ENCODE data around the gene RENBP.

Gene RENBP

DNA sequence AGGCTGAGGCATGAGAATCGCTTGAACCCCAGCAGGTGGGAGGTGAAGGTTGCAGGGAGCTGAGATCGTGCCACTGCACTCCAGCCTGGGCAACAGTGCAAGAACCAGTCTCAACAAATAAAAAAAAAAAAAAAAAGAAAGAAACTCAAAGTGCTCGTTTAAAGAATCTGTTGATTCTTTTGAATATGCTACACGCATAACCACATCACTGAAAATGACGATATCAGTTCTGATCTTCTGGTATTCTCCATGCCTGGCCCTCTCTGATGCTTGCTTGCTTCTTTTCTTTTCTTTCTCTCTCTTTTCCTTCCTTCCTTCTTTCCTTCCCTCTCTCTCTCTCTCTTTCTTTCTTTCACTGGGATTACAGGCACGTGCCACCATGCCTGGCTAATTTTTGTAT lies 32.6 kb downstream of the RENBP start:
- DNase-seq = no peak

DNA sequence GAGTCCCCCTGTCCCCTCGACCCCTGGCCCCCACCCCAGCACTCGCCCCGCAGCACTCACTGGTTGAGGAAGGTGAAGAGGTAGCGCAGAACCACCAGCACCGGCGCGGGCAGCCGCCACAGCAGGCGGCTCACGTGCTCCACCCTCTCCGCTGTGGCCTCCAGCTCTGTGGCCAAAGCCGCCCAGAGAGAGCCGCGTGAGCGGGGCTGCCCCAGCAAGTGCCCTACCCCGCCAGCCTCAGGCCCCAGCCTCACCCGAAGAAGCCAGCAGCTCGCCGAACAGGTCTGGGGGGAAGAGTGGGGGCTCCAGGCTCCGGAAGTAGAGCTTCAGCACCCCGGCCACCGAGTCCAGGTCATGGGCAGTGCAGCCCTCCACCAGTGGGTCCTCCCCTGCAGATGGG lies 34.0 kb downstream of the RENBP start:
- DNase-seq = no peak

GRCh38 chrX:153909980-153910360 lies 34.5 kb downstream of the RENBP start:
- no peak for DNase-seq

GRCh38 chrX:153909024-153909979 lies 35.1 kb downstream of the RENBP start:
- DNase-seq = no peak

- DNase-seq = no peak
Observed at GRCh38 chrX:153908219-153908860, 36.1 kb downstream of the RENBP start.

DNA sequence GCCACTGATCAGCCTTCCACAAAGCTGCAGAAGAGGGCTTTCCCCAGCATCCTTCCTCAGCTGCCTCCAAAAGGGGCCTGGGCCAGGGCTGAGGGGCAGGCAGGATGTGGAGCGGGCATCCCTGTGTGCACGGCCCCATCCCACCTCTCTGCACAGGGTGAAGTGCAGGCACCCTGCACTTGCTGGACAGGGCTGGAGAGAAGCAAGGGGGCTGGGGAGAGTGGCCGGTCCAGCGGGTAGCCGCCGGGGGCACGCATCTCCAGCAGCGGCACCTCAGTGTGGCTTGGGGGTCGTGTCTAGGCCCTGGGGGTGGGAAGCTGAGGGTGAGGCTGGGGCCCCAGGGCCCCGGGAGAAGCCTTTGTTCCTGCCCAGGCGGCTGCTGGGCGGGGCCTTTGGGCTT lies 37.0 kb downstream of the RENBP start:
- DNase-seq = no peak

- no peak for DNase-seq
Observed at GRCh38 chrX:153906126-153906917, 38.1 kb downstream of the RENBP start.

- DNase-seq = no peak
Observed at GRCh38 chrX:153905481-153906095, 38.9 kb downstream of the RENBP start.

DNA sequence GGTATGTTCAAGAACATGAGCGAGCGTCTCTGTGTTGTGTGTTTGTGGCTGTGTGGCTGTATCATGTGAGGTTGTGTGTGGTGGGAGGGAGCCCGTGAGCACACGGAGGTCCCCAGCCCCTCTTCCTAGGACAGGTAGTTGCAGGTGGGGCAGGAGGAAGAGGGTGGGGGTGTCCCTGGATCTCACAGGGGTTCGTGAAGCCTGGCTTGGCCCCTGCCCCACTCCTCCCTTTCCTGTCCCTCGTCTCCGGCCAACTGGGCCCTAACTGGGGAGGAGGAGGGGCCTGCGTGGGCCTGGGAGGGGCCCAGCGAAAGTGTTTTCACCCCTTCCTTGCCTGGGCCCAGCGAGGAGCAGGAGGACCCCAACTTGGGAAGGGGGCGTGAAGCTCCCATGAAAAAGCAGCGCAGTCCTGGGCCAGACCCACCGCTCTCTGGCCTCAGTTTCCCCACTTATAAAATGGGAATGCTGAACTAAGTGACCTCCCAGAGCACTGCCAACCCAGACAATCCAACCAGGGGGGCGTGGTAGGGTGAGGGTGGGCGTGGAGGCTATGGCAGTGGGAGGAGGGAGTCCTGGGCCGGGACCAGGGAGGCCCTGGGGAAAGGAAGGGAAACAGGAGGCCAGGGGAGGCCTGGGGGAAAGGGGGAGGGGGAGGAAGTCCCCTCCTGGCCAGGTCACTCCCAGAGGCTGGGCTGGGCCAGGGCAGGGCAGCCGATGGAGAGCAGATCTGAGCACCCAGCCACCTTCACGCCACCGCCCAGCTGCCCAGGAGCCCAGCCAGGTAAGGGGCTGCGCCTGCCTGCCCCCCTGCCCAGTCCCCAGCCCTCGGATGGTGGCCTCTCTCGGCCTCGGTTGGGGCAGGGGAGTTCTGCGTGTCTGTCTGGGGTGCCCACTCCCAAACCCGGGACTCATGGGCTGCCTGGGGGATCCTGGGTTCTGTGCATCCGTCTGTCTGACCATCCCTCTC lies 40.2 kb downstream of the RENBP start, which contains the start of gene AVPR2:
TSS of gene AVPR2 (plus strand) at position 683 of the 967 bp plus-strand sequence. CDS start 473 bp downstream, outside the sequence.
- DNase-seq = no peak

- no peak for DNase-seq
Observed at GRCh38 chrX:153903238-153903980, 41.0 kb downstream of the RENBP start.

- DNase-seq = no peak
Observed at GRCh38 chrX:153902385-153902784, 42.1 kb downstream of the RENBP start.

- no peak for DNase-seq
Observed at GRCh38 chrX:153901753-153902140, 42.7 kb downstream of the RENBP start.

DNA sequence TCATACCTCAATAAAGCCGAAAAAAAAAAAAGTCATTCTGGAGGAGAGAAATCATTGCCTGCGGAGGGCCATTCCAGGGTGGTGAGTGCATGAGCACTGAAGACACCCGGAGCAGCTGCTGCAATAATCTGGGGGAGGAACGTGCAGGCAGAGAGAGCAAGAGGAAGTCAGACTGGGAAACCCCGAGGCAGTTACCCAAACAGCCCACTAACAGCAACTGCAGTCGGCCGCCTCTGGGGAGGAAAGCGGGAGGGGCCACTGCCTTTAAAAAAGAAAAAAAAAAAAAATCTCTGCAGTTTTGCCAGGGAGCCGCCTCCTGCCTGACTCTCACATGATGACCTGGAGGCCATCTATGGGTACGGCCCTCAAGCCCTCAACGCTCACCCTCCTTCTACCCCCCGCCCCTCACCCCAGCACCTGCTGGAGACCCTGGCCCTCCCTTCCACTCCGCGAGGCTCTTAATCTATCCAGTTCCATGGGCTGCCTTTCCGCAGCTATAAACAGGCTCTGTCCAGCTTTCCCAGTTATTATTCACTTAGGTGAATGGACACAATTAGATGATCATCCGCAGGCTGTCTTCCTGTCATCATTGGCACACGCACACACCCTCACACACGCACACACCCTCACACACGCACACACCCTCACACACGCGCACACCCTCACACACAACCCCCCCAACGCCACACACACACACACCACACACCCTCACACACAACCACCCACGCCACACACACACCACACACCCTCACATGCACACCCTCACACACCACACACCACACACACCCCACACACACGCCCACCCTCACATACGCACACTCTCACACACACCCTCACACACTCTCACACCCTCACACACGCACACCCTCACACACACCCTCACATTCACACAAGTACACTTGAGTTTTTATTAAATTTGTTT lies 43.4 kb downstream of the RENBP start:
- DNase-seq = no peak

DNA sequence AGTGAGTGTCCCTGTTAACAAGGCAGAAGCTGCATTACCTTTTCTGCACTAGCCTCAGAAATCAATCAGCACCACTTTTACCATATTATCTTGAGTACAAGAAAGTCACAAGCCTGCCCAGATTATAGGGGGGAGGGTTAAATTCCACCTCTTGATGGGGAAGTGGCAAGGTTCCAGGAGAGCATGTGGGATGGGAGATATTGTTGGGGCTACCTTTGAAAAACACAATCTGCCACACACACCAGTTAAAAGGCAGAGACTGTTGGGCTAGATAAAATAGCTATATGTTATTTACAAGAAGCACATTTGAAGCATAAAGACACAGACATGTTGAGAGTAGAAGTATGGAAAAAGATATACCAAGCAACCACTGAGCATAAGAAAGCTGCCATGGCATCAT lies 46.5 kb downstream of the RENBP start:
- DNase-seq = no peak

- no peak for DNase-seq
Observed at GRCh38 chrX:153889123-153889522, 55.3 kb downstream of the RENBP start.

- no peak for DNase-seq
Observed at GRCh38 chrX:153888344-153888743, 56.1 kb downstream of the RENBP start.

DNA sequence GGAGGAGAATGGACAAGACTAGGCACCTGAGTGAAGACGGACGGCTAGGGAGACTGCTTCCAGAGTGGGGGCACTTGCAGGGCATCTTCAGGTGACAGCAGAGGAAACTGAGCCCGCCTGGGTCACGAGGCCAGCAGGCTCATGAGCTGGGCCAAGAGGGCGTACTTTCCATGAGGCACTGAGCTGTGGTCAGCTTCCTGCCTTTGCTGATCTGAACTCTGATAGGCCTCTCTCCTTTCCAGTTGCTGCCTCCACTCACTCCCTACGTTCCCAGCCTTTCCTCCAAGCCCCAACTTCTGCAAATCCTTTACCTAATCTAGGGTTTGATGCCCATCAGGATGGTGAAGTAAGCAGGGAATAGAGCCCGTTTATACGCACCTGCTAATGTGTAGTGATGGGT lies 57.1 kb downstream of the RENBP start:
- no peak for DNase-seq

- DNase-seq = no peak
Observed at GRCh38 chrX:153886915-153887314, 57.5 kb downstream of the RENBP start.

GRCh38 chrX:153885968-153886903 lies 58.2 kb downstream of the RENBP start, which contains the start of gene L1CAM:
Gene L1CAM (minus strand): TSS chrX:153886173. CDS start chrX:153875836, 10,337 bp downstream.
- DNase-seq = no peak

Data from COR-L47 (cell line).